Left cardiac atrium (tissue), 4 donors: Measurements from ENCODE around the gene FTO. TPM values are rescaled to one million over a fixed set of nuclear protein-coding genes. Genes with fewer than 3 reads are reported as not detected.

ENCODE experiments used
- ATAC-seq, 2 donors: fragments of 200-7000 bp; cut with Tn5 transposase; one replicate each; pipeline ENCODE4 v1.9.1; 2020; ENCODE audit warnings: mild to moderate bottlenecking in 2 of 2, moderate library complexity in 2 of 2
- DNase-seq: peaks from one replicate; pipeline ENCODE4 v3.0.0-alpha.2; 2020
- intact Hi-C, 2 donors: fragments of 100-400 bp; cut with DNase I; formaldehyde crosslinking; loops; one replicate each; pipeline versions ENCODE4 v1.14.1 to v1.15.1; 2022 to 2023
- total RNA-seq, 2 donors: library from RNA; stranded (reverse); fragmentation: NEBNext Ultra II Directional; extraction: Animal tissue kit (Norgen Biotek cat#: 25700); gene quantifications; one replicate each; pipeline ENCODE4 v1.2.1, GENCODE V29; 2021
- donor health status: DM: no; HTN: yes; CAD: no.
- donor health status: DM: no; HTN: yes; CAD: no; lungs with severe emphysema.
- donor health status: DM: yes; HTN: yes; CAD: no.
- donor health status: Dilated cardiomyopathy.

Gene FTO
- total RNA-seq, 2 donors from 2014 or later = 61.1 to 71.2 TPM

DNA sequence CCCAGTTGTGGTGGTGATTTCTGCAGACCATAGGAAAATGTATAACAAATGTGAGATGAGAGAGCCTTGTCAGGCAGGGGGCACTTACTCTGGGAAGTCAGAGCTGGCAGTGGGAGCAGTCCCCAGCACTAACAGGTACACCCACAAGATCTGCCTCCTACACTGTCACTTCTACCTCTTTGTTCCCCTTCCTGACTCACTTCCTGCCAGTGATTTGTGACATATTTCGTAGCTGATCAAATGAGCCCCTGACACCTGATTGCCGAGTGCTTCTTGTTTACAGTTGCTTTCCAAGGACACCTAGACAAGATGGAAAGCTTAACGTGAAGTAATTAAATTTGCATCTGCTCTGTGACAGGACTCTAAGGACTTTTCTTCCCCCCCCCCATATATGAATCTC, 40.5 kb downstream of the FTO start:
- ATAC-seq (no peak), DNase-seq (no peak)
- intact Hi-C loops = no loop called here

DNA sequence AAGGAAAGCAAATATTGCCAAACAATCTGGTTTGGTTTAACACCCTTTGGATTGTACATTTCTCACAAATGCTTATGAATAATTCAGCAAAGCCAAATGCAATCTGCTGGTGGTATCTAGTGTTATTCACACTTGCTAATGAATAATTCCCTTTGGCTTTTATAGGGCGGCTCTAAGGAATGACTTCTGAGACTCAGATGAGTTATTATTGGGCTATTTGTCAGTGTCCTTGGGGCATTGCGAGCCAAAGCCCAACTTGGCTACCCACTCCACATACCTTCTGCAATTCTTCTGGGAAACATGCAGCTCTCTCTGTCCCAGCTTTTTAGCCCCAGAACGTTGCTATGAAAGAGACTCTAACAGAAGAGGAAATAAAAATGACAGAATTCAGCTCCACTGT, 41.1 kb downstream of the FTO start:
- peak; percentile 55 to 86 for ATAC-seq
- DNase-seq = no peak
- intact Hi-C loops = no loop called here

- intact Hi-C loops = no loop called here
- DNase-seq (no peak), ATAC-seq (peak in 1 of 2 donors; percentile 29)
Measured at GRCh38 chr16:53745753-53746266, 41.9 kb downstream of the FTO start.

- no peak for ATAC-seq
- DNase-seq = no peak
- intact Hi-C loops = no loop called here
Measured at GRCh38 chr16:53752560-53752959, 48.6 kb downstream of the FTO start.

GRCh38 chr16:53753431-53753830, 49.5 kb downstream of the FTO start:
- ATAC-seq = no peak
- intact Hi-C loops = no loop called here
- DNase-seq = no peak

DNA sequence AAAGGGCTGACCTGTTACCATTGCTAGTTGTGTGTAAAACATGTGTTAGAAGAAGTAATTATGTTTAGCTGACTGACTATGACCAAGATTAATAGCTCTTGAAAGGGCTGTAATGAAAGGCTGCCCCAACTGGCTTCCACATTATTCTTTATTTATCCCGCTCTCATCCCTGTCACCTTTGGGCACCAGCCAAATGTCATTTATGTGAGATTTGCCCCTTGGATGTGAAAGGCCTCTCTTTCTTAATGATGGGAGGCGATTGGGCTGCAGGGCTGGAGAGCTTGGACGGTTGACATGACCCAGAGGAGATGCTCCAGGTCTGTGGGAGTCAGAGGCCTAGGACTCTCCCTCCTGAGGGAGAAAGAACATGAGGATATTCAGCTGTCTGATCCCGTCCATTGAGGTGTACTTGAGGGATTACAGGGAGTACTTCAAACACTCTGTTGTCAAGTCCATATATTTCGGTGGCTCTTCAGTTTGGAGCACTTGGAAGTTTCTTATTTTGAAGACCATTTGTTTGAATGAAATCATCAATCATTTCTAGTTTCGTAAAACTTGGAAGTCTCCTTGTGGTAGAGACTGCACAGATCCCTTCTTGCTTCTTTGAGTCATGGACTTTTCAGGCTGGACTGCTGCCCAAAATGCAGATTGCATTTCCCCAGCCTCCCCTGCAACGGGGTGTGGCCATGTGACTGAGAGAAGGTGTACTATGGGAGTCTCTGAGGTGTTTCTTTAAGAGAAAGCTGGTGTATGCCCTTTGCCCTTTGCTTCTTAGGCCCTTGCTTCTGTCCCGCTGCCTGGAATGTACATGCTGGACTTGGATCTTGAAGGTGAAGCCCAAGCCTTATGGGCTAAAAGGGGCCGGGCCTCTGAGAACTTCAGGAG, 51.3 kb downstream of the FTO start:
- DNase-seq (peak; percentile 44), ATAC-seq (peak in 1 of 2 donors; percentile 83)
- intact Hi-C loops = no loop called here

DNA sequence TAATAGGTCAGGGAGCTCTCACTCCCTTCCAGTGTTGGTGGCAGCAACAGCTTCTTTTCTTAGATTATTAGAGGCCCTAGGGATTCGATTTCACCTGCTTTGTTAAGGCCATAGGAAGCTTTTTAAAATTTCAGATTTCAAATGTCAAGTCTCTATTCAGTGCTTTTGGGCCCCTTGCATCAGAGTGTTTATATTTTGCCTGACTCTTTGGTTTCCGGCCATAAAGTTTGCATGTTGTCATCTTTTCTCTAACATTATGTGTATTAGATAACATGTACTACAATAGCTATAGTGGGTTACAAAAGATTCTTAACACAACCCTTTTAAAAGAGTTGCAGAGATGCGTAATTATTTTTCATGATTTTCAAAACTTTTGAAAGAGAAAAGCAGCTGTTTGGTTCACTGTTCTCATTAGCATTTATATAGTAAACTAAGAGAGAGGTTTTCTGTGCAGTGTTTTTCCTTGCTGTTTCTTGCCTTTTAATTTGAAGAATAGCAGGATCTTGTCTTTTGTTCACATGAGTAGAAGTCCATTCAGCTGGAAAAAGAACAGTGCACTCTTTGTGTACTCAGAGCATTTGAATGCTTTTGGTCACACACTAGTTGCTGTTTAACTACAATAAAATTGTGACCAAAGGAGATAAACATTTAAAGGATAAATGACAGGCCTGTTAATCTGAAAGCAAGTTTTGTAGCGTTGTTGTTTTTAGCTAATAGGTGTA, 52.5 kb downstream of the FTO start:
- ATAC-seq (no peak), DNase-seq (no peak)
- intact Hi-C loops = no loop called here

DNA sequence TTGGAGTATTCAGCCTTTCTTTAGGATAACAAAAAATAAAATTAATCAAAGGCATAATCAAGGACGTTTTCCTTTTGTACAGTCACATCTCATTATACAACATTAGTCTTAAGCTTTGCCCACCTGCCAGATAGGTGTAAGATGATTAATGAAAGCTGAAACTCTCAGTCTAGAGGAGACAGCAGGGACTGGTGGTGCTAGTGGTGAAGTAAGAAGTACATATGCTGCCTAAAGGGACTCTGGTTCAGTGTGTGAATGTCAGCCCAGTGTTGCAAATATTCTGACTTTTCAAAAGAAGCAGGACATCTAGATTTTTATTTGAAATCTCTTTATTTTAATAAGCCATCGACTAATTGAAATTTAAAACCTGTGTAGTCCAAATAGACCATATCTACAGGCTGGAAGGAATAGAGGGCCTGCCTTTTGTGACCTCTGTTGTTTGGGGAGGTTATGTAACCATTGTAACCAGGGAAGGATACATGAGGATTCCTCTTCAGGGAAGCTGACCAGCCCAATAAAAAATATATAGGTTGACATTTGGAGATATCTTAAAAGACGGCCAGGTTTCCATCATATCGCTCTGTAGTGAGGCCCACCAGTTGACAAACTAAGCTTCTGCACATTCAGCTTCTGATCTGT, 54.1 kb downstream of the FTO start:
- no peak for ATAC-seq
- DNase-seq = no peak
- intact Hi-C loops = no loop called here

- ATAC-seq (no peak), DNase-seq (no peak)
- intact Hi-C loops = no loop called here
Measured at GRCh38 chr16:53761962-53762703, 58.2 kb downstream of the FTO start.

DNA sequence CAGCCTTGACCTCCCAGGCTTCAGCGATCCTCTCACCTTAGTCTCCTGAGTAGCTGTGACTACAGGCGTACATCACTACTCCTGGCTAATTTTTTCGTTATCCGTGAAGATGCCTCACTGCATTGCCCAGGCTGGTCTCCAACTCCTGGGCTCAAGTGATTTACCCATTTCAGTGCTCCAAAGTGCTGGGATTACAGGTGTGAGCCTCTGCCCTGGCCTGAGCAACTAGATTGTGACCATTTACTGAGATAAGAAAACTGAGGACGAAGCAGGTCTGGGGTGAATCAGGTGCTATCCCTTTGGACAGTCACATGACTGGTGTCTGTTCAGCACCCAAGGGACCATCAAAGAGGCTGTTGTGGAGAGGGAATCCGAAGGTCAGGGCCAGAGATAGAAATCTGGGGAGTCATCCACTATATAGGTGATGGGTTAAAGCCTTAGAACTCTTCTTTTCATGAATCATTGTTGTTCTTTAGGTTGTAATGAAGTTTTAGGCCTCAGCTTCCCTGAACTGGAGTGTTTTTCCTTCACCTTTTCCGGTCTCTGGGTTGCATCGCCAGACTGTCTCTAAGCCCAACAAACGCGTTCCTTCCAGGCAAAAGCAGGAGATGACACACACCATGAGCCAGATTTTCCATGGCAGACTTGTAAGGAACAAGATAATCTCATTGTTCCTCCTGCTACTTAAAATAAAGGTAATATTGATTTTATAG, 62.5 kb downstream of the FTO start:
- ATAC-seq (no peak), DNase-seq (peak; percentile 48)
- intact Hi-C loops = no loop called here

GRCh38 chr16:53768167-53768566, 64.2 kb downstream of the FTO start:
- intact Hi-C loops = no loop called here
- no peak for ATAC-seq

GRCh38 chr16:53768593-53768992, 64.6 kb downstream of the FTO start:
- no peak for DNase-seq
- intact Hi-C loops = no loop called here
- ATAC-seq = peak in 1 of 2 donors; percentile 64

More at GRCh38 chr16:53768167-53768566, 64.2 kb downstream of the FTO start:
- no peak for DNase-seq

- DNase-seq = no peak
- intact Hi-C loops = no loop called here
- no peak for ATAC-seq
Measured at GRCh38 chr16:53769185-53769584, 65.2 kb downstream of the FTO start.

DNA sequence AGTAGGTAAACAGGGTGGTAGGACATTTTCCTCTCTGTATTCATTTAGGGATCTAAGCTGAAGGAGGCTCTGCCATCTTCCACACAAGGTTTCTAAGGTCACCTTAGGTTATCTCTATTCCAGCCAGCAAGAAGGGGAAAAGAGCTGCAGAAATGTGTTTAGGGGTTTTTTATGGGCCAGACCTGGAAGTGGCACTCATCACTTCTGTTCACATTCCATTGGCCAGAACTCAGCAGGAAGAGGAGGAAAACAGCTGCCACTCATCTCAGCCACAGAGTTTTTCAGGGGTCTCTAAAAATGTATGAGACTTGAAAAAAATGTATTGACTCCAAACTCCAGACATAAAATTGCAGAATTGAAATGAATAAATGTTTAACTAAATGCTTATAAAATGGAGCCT, 65.8 kb downstream of the FTO start:
- DNase-seq (no peak), ATAC-seq (no peak)
- intact Hi-C loops = loop anchor here in 1 of 2 donors (10.0 kb wide), 1 partner anchor 515 kb away; the partner anchor contains the start of gene IRX3

GRCh38 chr16:53770641-53771040, 66.7 kb downstream of the FTO start:
- DNase-seq (no peak), ATAC-seq (peak in 1 of 2 donors; percentile 20)
- intact Hi-C loops = loop anchor here in 1 of 2 donors (10.0 kb wide), 1 partner anchor 514 kb away; the partner anchor contains the start of gene IRX3

DNA sequence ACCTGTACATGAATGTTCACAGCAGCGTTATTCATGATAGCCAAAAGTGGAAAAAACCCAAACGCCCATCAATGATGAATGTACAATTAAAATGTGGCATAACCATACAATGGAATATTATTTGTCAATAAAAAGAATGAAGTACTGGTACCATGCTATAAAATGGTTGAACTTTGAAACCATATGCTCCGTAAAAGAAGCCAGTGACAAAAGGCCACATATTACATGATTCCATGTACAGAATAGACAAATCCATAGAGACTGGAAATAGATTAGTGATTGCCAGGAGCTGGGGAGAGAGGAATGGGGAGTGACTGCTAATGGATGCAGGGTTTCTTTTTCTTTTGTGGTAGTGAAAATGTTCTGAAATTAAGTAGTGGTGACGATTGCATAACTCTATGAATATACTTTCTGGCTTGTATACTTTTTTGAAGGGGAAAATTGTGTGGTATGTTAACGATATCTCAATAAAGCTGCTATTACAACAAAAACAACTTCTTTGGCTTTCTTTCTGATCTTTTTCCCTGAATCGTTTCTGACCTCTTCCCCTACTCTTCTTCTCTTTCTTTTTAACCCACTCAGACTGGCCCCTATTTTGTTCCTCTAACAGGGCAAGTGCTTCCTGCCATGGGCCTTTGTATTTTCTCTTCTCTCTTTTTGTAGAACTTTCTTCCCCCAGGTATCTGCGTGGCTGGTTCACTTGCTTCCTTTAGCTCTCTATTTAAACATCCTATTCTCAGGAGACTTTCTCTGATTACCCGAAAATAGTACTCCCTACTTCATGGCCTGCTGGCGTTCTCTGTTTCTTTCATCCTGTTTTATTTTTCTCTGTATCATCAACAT, 67.9 kb downstream of the FTO start:
- ATAC-seq (no peak), DNase-seq (no peak)
- intact Hi-C loops = loop anchor here in 1 of 2 donors (10.0 kb wide), 1 partner anchor 513 kb away; the partner anchor contains the start of gene IRX3

DNA sequence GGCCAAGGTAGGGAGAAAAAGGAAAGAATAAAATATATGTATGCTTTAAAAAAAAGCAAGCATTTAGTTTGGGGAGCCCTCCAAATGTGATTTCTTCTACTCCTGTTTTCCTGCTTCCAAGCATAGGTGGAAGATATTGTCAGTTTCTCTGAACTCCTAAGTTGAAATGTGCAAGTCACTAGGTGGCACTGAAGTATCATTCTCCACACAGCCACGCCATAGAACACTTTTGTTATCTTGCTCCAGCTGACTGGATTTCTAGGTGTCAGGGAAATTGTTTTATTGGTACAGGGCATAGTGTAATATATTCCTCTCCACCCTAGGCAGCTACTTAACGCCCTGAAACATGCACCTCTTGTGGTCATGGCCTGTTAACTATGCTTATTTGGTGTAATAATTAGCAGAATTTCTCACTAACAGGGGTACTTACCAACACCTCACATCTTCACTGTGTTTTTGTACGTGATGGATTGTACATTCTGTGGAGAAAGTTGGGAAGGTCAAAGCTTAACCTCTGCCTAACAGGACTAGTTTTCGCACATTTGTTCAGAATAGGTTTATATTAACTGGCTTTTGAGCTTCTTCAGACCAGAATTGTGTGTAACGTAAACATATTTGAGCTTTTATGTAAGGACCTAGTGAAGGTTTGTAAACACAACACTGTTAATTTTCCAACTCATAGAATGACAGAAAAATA, 69.3 kb downstream of the FTO start:
- ATAC-seq (peak; percentile 80 to 84), DNase-seq (no peak)
- intact Hi-C loops = loop anchor here in 1 of 2 donors (10.0 kb wide), 1 partner anchor 512 kb away; the partner anchor contains the start of gene IRX3
